ENCODE data around the gene CCRL2.
A peak's percentile ranks its signal among the peaks of the same experiment; 100 is the strongest.
"Not testable (repeated sequence)": the region's sequence is repeated elsewhere in the genome, so short reads cannot be mapped to it uniquely, and the experiment has no call there.

CCRL2 gene

GRCh38 chr3:46429671-46430070, 22.6 kb downstream of the CCRL2 start:
- DNase-seq, result no peak

GRCh38 chr3:46430879-46431278, 23.8 kb downstream of the CCRL2 start:
- not testable (repeated sequence) for DNase-seq

- not testable (repeated sequence) for DNase-seq
Observed at GRCh38 chr3:46431905-46432304, 24.8 kb downstream of the CCRL2 start.

- DNase-seq, result not testable (repeated sequence)
Observed at GRCh38 chr3:46433118-46433517, 26.1 kb downstream of the CCRL2 start.

- no peak for DNase-seq
Observed at GRCh38 chr3:46433841-46434240, 26.8 kb downstream of the CCRL2 start.

GRCh38 chr3:46435081-46435726, 28.1 kb downstream of the CCRL2 start:
- no peak for DNase-seq

- DNase-seq, result no peak
Observed at GRCh38 chr3:46438831-46439230, 31.8 kb downstream of the CCRL2 start.

- no peak for DNase-seq
Observed at GRCh38 chr3:46440531-46441294, 33.7 kb downstream of the CCRL2 start.

- DNase-seq, result no peak
Observed at GRCh38 chr3:46442576-46443530, 35.8 kb downstream of the CCRL2 start.

GRCh38 chr3:46447228-46447985, 40.3 kb downstream of the CCRL2 start:
- DNase-seq, result no peak

GRCh38 chr3:46448721-46449120, 41.7 kb downstream of the CCRL2 start:
- no peak for DNase-seq

- DNase-seq, result peak; percentile 65
Observed at GRCh38 chr3:46449755-46450552, 42.9 kb downstream of the CCRL2 start.

GRCh38 chr3:46453526-46454208, 46.6 kb downstream of the CCRL2 start:
- DNase-seq, result no peak

- no peak for DNase-seq
Observed at GRCh38 chr3:46454209-46454595, 47.1 kb downstream of the CCRL2 start.

GRCh38 chr3:46454606-46455005, 47.5 kb downstream of the CCRL2 start:
- DNase-seq, result no peak

GRCh38 chr3:46455231-46456115, 48.4 kb downstream of the CCRL2 start:
- DNase-seq, result no peak

- no peak for DNase-seq
Observed at GRCh38 chr3:46456118-46456517, 49.1 kb downstream of the CCRL2 start.

All from 8988T (cell line).